OCI-M2 (cell line): ENCODE measurements around the gene CCL25.
"Not testable (repeated sequence)": the region's sequence is repeated elsewhere in the genome, so short reads cannot be mapped to it uniquely, and the experiment has no call there.

Experiments used
- DNase-seq: peaks from one replicate; lab custom pipeline; 2025; ENCODE audit not compliant: unreplicated experiment; lab: John Stamatoyannopoulos, UW

The CCL25 gene

DNA sequence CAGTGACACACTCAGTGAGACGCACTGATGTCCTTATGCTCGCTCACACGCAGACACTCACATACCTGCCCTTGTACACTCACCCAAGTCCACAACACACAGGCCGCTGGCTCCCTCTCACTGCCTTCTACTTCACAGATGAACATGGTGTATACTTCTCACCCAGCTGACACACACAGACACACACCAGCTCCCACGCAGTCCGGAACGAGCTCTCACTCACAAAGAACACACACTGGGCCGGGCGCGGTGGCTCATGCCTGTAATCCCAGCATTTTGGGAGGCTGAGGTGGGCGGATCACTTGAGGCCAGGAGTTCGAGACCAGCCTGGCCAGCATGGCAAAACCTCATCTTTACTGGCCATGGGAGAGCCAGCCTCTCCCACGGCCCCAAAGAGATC, 31.6 kb downstream of the CCL25 start:
- no peak for DNase-seq

DNA sequence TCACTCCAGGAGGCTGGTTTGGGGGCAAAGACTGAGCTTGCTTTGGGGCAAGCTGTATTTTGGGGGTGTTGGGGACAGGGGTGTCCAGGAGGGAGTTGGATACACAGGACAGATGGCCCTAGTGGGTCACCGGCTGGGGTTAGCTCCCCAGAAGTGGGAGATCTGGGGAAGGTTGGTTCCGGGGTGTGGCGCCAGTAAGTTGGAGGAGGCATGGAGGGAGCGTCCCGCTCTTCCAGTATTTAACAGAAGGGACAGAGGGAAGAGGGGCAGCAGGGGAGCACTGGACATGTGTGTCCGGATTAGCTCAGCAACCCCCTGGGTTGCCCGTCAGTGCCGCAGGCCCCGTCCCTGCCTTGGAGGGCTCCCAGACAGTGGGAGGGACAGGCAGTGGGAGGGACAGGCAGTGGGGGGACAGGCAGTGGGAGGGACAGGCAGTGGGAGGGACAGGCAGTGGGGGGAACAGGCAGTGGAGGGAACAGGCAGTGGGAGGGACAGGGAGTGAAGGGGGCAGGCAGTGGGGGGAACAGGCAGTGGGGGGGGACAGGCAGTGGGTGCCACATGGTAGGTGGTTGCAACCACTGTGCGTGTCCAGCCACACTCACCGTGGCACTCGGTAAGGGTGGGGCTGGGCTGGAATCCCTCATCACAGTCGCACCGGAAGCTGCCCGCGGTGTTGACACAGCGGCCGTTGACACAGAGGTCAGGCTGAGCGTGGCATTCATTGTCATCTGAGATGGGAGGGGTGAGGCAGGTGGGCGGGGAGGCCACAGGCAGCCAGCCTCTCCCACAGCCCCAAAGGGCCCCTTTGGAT, 33.2 kb downstream of the CCL25 start:
- no peak for DNase-seq

DNA sequence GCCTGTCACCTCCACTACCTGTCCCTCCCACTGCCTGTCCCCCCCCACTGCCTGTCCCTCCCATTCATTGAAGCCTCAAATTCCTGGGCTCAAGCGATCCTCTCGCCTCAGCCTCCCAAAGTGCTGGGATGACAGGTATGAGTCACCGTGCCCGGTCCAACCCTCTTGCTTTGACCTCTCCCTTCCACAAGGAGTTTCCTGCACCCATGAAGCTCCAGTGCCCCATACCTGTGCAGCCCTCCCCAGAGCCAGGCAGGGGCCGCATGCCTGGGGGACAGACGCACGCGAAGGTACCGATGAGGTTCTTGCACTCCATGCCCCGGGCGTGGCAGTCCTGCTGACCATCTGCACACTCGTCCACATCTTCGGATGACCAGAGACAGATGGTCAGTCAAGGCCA, 34.3 kb downstream of the CCL25 start:
- DNase-seq: no peak

DNA sequence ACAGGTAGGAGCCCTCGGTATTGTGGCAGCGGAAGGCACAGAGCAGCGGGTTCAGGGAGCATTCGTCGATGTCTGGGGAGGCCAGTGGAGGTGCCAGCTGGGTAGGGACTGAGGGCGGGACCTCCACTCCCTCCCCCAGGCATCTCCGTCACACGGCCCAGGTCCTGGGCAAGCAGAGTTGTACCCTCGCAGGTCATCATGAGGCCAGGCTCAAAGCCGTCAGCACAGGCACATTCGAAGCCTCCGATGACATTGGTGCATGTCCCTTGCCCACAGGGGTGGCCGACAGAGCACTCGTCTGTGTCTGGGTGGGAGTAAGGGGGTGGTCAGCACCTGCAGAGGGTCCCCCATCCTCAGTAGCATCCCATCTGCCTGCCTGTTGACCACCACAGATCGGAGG, 35.3 kb downstream of the CCL25 start:
- no peak for DNase-seq

DNA sequence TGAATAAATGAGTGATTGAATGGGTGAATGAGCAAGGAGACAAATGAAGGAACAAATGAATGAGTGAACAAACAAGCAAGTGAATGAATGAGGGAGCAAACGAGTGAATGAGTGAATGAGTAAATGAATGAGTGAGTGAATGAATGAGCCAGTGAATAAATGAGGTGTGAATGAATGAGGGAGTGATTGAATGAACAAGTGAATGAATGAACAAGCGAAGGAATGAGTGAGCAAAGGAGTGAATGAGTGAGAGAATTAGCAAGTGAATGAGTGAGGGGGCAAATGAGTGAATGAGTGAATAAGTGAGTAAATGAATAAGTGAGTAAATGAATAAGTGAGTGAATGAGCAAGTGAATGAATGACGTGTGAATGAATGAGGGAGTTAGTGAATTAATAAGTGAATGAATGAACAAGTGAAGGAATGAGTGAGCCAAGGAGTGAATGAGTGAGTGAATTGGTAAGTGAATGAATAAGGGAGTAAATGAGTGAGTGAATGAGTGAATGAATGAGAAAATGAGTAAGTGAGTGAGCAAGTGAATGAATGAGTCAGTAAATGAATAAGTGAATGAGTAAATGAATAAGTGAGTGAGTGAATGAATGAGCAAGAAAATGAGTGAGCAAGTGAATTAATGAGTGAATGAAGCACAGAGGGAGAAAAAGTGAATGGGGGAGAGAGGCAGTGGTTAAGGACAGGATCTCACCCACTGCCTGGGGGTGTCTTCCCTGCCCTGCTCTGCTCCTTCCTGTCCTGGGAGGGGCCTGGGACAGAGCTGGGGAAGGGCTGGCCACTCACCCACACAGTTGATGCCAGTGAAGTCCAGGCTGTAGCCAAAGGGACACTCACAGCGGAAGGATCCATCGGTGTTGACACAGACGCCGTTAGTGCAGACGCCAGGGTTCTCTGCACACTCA, 36.4 kb downstream of the CCL25 start:
- no peak for DNase-seq

DNA sequence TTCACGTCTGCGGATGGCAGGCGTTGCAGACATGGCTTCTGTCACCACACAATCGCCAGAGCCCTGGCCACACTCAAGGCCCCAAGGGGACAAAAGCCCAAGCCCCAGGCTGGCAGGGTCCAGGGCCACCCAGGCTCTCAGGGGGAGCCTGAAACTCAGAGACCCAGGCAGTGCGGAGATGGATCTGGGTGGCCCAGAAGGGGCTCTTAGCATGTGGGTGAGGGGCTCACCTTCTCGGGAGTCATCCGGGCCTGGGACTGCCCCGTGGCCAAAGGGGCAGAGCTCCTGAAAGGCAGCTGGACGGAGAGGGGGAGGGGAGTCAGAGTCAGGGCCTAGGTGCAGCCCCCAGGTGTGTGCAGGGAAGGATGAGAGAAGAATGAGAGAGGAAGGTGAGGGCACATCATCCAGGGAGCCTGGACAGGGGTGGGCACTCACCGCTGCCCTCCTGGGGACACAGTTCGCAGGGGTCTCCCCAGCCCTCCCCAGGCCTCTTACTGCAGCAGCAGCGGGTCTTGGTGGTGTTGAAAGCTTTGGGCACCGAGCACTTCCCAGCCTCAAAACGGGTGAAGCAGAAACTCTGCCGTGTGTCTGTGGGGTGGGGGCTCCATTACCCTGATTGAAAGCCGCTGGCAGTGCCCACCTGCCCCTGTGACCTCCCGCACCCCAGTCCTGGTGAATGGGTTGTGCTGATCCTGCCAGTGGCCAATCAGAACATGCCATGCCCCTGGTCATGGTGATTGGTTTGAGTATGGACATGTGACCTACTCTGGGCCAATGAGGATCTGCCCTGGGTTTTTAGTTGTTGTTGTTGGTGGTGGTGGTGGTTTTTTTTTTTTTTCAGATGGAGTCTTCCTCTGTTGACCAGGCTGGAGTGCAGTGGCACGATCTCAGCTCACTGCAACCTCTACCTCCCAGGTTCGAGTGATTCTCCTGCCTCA, 37.4 kb downstream of the CCL25 start:
- no peak for DNase-seq

DNA sequence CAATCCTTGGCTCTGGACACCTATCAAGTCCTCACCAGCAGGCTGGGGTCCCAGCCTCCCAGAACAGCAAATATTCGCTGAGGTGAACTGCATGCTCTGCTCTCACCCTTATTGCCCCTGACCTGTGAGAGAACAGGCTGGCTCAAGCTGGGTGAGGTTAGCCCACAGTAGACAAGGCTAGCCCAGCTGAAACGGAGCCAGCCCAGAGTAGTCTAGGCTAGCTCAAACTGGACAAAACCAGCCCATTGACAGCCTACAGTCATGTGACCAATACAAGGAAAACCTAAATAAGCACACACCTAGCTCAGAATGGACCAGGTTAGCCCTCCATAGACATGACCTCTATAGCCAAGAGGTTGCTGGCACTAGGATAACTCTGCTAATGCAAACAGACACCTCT, 38.4 kb downstream of the CCL25 start:
- no peak for DNase-seq

DNA sequence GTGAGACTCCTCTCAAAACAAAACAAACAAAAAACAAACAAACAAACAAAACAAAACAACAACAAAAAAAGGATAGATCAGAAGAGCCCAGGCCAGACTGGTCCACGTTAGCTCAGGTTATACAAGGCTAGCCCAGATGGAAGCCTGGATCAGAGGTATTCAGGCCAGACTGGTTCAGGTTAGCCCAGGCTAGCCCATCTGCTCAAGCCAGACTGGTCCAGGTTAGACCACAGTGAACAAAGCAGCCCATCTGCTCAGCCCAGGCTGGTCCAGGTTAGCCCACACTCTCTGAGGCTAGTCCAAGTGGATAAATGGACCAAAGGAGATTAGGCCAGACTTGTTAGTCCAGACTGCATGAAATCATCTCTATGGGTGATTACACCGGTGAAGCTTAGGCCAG, 41.2 kb downstream of the CCL25 start:
- no peak for DNase-seq

DNA sequence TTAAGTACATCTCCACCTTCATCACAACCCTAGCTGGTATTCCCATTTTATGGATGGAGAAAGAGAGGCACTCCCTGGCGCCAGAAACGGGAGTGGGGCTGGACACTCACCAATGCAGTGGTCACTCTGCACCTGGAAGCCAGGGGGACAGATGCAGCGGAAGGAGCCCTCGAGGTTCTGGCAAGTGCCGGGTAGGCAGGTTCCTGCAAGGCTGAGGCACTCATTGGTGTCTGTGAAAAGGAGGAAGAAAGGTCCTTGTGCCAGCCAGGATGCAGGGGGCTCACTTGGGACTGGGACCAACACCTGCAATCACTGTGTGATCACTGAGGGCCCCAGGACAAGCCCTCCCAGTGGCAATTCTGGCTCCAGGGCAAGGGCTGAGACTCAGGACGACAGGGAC, 41.8 kb downstream of the CCL25 start:
- DNase-seq: no peak

DNA sequence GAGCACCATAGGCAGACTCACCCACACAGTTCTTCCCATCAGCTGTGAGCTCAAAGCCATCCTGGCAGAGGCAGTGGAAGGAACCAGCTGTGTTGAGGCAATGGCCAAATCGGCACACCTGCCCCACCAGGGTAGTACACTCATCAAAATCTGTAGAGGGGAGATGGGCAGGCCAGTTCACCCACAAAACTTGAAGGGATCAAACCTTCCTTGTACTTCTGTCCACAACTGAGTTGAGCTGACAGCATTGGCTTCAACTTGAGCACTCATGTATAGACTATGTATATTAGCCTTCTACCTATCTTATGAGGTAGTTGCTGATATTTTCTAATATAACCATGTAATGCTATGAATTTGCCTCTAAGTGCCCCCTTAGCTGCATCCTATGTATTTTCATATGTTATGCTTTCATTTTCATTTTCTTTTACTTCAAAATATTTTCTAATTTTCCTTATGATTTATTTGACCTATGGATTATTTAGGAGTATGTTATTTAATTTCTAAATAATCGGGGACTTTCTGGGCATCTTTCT, 42.9 kb downstream of the CCL25 start:
- DNase-seq: no peak

DNA sequence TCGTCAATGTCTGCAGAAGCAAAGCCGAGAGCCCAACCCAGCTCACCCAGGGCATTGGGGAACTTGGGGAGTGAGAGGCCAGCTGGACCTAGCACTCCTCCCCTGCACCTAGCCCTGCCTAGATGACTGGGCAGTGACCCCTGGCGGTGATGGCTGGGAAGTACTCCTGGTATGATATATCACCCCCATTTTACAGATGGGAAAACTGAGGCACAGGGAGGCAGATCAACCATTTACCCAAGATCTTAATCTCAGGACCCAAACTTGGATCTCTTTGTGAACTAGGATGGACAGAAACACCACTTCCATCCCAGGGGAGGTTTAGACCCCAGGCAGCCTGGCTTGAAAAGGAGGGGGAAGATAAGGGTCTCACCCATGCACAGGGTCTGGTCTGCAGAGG, 43.5 kb downstream of the CCL25 start:
- no peak for DNase-seq

DNA sequence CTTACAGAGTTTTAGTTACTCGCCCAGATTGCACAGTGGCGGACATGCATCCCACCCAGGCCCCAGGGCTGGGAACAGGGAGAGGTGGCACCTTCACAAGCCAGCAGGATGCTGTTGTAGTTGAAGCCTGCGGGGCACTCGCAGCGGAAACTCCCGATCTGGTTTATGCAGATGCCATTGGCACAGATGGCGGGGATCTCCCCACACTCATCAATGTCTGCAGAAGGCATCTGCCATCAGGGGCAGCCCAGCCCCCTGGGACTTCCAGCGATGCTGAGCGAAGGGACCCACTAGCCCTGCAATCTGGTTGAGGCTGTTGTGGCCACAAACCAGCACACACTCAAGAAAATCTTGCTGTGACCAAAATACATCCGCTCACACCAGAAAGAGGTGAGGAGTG, 44.6 kb downstream of the CCL25 start:
- no peak for DNase-seq

DNA sequence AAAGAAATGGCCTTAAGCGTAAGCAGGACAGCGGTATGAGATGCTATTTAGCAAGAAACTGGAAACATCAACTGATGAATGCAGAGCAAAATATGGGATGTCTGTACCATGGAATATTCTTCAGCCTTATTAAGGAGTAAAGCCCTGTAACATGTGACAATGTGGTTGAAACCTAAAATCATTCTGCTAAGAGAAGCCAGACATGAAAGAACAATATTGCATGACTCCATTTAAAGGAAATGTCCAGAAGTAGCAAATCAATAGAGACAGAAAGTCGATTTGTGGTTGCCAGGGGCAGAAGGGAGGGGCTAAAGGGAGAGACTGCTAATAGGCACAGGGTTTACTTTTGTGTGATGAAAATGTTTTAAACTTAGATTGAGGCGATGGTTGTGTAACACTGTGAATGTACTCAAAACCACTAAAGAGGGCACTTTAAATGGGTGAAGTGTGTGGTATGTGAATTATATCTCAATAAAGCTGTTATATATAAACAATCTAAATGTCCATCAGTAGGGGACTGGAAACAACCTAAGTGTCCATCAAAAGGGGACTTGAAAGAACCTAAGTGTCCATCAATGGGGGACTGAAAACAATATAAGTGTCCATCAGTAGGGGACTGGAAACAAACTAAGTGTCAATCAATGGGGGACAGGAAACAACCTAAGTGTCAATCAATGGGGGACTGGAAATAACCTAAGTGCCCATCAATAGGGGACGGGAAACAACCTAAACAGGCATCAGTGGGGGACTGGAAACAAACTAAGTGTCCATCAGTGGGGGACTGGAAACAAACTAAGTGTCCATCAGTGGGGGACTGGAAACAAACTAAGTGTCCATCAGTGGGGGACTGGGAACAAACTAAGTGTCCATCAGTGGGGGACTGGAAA, 45.4 kb downstream of the CCL25 start:
- DNase-seq: no peak

DNA sequence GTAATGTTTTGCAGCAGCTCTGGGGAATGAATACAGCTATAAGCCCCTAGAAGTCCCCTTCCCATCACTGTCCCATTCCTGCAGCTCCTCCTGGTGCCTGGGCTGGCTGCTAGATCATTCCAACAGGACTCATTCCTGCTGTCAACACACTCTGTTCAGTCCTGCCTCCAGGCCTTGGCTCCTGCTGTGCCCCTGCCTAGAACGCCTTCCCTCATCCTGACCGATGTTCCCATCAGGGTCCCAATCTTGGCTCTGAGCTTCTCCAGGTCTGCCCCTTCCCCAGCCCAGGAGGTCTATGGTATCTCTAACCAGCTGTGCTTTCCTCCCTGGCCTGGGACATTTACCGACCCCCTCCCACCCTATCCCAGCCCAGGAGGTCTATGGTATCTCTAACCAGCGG, 48.8 kb downstream of the CCL25 start:
- DNase-seq: no peak

DNA sequence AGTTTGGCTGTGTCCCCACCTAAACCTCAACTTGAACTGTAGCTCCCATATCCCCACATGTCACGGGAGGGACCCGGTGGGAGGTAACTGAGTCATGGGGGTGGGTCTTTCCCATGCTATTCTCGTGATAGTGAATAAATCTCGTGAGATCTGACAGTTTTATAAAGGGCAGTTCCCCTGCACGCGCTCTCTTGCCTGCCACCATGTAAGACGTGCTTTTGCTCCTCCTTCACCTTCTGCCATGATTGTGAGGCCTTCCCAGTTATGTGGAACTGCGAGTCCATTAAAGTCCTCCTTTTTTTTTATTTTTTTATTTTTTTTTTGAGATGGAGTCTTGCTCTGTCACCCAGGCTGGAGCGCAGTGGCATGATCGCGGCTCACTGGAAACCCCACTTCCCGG, 49.4 kb downstream of the CCL25 start:
- DNase-seq: not testable (repeated sequence)

DNA sequence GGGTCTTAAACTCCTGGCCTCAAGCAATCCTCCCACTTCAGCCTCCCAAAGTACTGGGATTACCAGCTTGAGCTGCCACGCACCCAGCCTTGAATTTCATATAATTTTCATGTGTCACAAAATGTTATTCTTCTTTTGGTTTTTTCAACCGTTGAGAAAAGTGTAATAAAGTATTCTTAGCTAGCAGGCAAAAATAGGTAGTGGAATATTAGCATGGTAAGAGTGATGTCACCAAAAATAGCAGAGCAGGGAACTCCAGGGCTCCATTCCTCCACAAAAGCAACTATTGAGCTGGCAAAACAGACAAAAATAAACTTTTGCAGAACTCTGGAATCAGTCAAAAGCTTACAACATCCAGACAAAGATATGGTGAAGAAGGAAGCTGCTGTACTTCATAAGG, 52.9 kb downstream of the CCL25 start:
- DNase-seq: no peak

DNA sequence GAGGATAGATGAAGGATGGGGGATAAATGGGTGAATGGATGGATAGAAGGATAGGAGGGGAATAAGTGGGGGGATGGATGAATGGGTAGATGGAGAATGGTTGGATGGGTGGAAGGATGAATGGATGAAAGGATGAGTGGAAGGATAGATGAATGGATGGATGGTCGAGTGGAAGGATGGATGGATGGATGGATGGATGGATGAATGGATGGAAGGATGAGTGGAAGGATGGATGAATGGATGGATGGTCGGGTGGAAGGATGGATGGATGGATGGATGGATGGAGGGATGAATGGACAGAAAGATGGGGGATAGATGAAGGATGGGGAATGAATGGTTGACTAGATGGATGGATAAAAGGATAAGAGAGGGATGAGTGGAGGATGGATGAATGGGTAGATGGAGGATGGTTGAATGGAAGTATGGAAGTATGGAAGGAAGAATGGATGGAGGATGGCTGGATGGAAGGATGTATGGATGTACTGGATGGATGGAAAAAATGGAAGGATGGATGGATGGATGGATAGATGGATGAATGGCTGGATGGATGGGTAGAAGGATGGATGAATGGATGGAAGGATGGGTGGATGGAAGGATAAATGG, 54.8 kb downstream of the CCL25 start:
- DNase-seq: no peak

DNA sequence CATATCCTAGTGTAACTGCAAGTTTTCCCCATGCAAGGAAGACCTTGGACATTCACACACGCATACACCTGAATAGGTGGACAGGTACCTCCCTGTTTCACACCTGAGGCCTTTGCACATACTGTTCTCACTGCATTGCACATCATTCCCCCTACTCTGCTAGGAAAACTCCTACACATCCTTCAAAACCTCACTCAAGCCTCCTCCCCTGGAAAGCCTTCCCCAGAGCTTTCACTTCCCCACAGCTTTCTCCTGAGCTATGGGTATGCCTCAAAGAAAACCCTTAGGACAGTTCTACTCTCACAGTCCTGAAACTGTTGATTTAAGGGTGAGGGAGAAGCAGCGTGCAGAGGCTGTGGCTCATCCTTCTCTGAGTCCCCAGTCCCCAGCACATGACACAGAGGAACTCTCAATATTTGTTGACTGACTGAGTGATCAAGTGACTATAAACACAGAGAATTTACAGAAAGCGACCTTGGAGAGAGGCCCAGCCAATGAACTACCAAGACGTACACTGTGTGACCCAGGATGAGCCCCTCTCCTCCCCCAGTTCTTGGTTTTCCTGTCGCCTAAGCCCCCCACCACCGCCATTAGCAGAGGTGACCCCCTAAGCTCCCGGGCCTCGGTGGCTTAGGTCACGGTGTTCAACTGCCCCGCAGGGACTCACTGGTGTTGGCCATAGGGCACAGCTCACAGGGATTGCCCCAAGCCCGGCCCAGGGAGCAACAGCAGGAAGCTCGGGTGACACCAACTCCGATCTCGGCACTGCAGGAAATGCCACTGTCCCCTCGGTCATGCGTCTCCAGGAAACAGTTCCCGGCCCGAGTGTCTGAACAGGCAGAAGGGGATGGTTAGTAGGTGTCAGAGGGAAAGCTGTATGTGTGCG, 56.2 kb downstream of the CCL25 start:
- DNase-seq: no peak

DNA sequence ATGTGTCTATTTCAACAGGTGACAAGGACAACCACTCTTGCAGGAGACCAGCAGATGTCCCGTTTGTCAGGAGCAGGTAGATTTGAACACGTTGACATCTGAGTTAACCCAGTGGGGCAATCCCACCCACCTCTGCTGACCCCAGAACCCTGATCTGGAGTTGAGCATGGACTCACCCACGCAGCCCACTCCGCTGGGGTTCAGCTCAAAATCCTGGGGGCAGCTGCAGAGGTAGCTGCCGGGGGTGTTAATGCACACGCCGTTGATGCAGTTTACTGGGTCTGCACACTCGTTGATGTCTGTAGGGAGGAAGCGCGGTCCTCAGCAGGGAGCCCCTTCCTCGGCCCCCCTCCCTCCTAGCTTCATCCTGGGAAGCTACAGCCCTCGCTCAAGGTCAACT, 56.9 kb downstream of the CCL25 start:
- DNase-seq: no peak
